HepG2 (cell line): ENCODE results near the gene PKD2L1. TPM values are rescaled to one million over a fixed set of nuclear protein-coding genes. Genes with fewer than 3 reads are reported as not detected.
A peak's percentile ranks its signal among the peaks of the same experiment; 100 is the strongest.

Experiments used
- ADNP ChIP-seq: sonication (generic); formaldehyde crosslinking; IDR thresholded peaks from 2 replicates; pipeline ENCODE4 v1.4.0; 2020; ENCODE audit warnings: missing genetic modification reagents
- ATAD3A ChIP-seq: sonication (generic); formaldehyde crosslinking; IDR thresholded peaks from 2 replicates; pipeline ENCODE4 v1.4.0; 2020; ENCODE audit warnings: missing genetic modification reagents
- BHLHE40 ChIP-seq: IDR thresholded peaks from 2 replicates; pipeline ENCODE4 v1.6.1; 2011; ENCODE audit warnings: low read length, improper control_type of control experiment
- KLF13 ChIP-seq: sonication (generic); formaldehyde crosslinking; IDR thresholded peaks from 2 replicates; pipeline ENCODE4 v1.4.0; 2020; ENCODE audit warnings: mild to moderate bottlenecking, missing genetic modification reagents
- PAWR ChIP-seq: sonication (generic); formaldehyde crosslinking; IDR thresholded peaks from 2 replicates; pipeline ENCODE4 v1.4.0; 2020; ENCODE audit warnings: missing genetic modification reagents, mild to moderate bottlenecking, borderline replicate concordance
- POLR2G ChIP-seq: fragments of 200-400 bp; formaldehyde crosslinking; IDR thresholded peaks from 2 replicates; pipeline ENCODE4 v1.6.1; 2018; ENCODE audit warnings: mild to moderate bottlenecking, low read depth, low read length, moderate library complexity
- PRMT3 ChIP-seq: sonication (generic); formaldehyde crosslinking; IDR thresholded peaks from 2 replicates; pipeline ENCODE4 v1.8.1; 2022; ENCODE audit warnings: low read depth, mild to moderate bottlenecking, moderate library complexity, missing genetic modification reagents, borderline replicate concordance
- ZFP36L2 ChIP-seq: sonication (generic); formaldehyde crosslinking; IDR thresholded peaks from 2 replicates; pipeline ENCODE4 v1.4.0; 2020; ENCODE audit warnings: missing genetic modification reagents
- ZKSCAN1 ChIP-seq: fragments of 150-350 bp; IDR thresholded peaks from 2 replicates; pipeline ENCODE4 v1.6.1; 2014; ENCODE audit warnings: low read length
- ZNF282 ChIP-seq: fragments of 450-650 bp; IDR thresholded peaks from 2 replicates; pipeline ENCODE4 v1.6.1; 2018; ENCODE audit not compliant: partially characterized antibody
- ZNF292 ChIP-seq: sonication (generic); formaldehyde crosslinking; IDR thresholded peaks from 2 replicates; pipeline ENCODE4 v1.8.1; 2022; ENCODE audit warnings: mild to moderate bottlenecking, low read depth, missing genetic modification reagents, borderline replicate concordance
- ZNF501 ChIP-seq: sonication (generic); formaldehyde crosslinking; IDR thresholded peaks from 2 replicates; pipeline ENCODE4 v1.5.1; 2020; ENCODE audit warnings: mild to moderate bottlenecking, moderate library complexity, missing genetic modification reagents
- ZNF558 ChIP-seq: sonication (generic); formaldehyde crosslinking; IDR thresholded peaks from 2 replicates; pipeline ENCODE4 v1.9.0; 2022; ENCODE audit warnings: mild to moderate bottlenecking, missing genetic modification reagents, borderline replicate concordance
- polyA plus RNA-seq, 8 experiments: library from polyadenylated mRNA; depleted of rRNA in 3 of 8; stranded (reverse) in 7 of 8; unstranded in 1 of 8; fragments of >200 nt; fragmentation: Illumina TruSeq in 4 of 8; extraction: Trizol in 4 of 8; gene quantifications; 2 replicates each; pipeline versions ENCODE4 v1.2.1 to v1.2.3, GENCODE V29; 2011 to 2016; ENCODE audit warnings: low read depth in 4 of 8, missing spikeins in 1 of 8, mixed read lengths in 1 of 8; ENCODE audit not compliant: insufficient read depth in 1 of 8
- total RNA-seq, 5 experiments: library from RNA; depleted of rRNA; stranded (reverse); fragments of >200 nt; fragmentation: Illumina TruSeq; extraction: Trizol; gene quantifications; 2 replicates each; pipeline ENCODE4 v1.2.3, GENCODE V29; 2016; ENCODE audit warnings: low read depth in 1 of 5
- TF ChIP-seq, protein P1 (sequence below): sonication (generic); formaldehyde crosslinking; IDR thresholded peaks from 2 replicates; pipeline ENCODE4 v1.4.0; 2020; ENCODE audit warnings: missing genetic modification reagents
- TF ChIP-seq, protein P2 (sequence below): sonication (generic); formaldehyde crosslinking; IDR thresholded peaks from 2 replicates; pipeline ENCODE4 v1.4.0; 2020; ENCODE audit warnings: missing genetic modification reagents
- TF ChIP-seq, protein P3 (sequence below): sonication (generic); formaldehyde crosslinking; conservative IDR thresholded peaks from 2 replicates; pipeline ENCODE4 v1.4.0; 2020; ENCODE audit warnings: missing genetic modification reagents
- TF ChIP-seq, protein P4 (sequence below): sonication (generic); formaldehyde crosslinking; IDR thresholded peaks from 2 replicates; pipeline ENCODE4 v1.4.0; 2020; ENCODE audit warnings: missing genetic modification reagents, borderline replicate concordance
- TF ChIP-seq, protein P5 (sequence below): sonication (generic); formaldehyde crosslinking; IDR thresholded peaks from 2 replicates; pipeline ENCODE4 v1.5.0; 2020; ENCODE audit warnings: mild to moderate bottlenecking, missing genetic modification reagents, borderline replicate concordance

Gene PKD2L1
- total and polyA plus RNA-seq, 2 of the 13 experiments (the other 11 are each of a cell fraction or from before 2014, with no cell fraction given) = 0.07 to 0.15 TPM

DNA sequence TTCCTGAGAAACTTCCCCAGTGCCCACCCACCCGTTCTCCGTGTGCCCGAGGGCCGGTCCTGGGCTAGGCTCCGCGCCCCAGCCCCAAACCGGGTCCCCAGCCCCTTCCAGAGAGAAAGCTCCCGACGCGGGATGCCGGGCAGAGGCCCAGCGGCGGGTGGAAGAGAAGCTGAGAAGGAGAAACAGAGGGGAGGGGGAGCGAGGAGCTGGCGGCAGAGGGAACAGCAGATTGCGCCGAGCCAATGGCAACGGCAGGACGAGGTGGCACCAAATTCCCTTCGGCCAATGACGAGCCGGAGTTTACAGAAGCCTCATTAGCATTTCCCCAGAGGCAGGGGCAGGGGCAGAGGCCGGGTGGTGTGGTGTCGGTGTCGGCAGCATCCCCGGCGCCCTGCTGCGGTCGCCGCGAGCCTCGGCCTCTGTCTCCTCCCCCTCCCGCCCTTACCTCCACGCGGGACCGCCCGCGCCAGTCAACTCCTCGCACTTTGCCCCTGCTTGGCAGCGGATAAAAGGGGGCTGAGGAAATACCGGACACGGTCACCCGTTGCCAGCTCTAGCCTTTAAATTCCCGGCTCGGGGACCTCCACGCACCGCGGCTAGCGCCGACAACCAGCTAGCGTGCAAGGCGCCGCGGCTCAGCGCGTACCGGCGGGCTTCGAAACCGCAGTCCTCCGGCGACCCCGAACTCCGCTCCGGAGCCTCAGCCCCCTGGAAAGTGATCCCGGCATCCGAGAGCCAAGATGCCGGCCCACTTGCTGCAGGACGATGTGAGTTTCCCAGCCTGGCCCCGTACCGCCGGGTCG, 16.9 kb upstream of the PKD2L1 start, which contains the start of gene SCD (continued):
- TF ChIP-seq, protein P1, sequence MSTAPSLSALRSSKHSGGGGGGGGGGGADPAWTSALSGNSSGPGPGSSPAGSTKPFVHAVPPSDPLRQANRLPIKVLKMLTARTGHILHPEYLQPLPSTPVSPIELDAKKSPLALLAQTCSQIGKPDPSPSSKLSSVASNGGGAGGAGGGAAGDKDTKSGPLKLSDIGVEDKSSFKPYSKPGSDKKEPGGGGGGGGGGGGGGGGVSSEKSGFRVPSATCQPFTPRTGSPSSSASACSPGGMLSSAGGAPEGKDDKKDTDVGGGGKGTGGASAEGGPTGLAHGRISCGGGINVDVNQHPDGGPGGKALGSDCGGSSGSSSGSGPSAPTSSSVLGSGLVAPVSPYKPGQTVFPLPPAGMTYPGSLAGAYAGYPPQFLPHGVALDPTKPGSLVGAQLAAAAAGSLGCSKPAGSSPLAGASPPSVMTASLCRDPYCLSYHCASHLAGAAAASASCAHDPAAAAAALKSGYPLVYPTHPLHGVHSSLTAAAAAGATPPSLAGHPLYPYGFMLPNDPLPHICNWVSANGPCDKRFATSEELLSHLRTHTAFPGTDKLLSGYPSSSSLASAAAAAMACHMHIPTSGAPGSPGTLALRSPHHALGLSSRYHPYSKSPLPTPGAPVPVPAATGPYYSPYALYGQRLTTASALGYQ (CRISPR knock-in tag) = peak; percentile 37; the same call in 1 of the 2 replicates
- TF ChIP-seq, protein P2, sequence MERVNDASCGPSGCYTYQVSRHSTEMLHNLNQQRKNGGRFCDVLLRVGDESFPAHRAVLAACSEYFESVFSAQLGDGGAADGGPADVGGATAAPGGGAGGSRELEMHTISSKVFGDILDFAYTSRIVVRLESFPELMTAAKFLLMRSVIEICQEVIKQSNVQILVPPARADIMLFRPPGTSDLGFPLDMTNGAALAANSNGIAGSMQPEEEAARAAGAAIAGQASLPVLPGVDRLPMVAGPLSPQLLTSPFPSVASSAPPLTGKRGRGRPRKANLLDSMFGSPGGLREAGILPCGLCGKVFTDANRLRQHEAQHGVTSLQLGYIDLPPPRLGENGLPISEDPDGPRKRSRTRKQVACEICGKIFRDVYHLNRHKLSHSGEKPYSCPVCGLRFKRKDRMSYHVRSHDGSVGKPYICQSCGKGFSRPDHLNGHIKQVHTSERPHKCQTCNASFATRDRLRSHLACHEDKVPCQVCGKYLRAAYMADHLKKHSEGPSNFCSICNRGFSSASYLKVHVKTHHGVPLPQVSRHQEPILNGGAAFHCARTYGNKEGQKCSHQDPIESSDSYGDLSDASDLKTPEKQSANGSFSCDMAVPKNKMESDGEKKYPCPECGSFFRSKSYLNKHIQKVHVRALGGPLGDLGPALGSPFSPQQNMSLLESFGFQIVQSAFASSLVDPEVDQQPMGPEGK (CRISPR knock-in tag) = peak; percentile 46; the same call in 1 of the 2 replicates
- TF ChIP-seq ZNF558 (peak; percentile 77), POLR2G (peak; percentile 80), KLF13 (CRISPR knock-in tag) (no peak), ADNP (CRISPR knock-in tag) (no peak), ZNF501 (CRISPR knock-in tag) (peak; percentile 34), ZFP36L2 (CRISPR knock-in tag) (0 out of 2 replicates have a peak, but pooled peaks have one; percentile 19), PRMT3 (CRISPR knock-in tag) (no peak), ZNF292 (CRISPR knock-in tag) (peak; percentile 74), ZKSCAN1 (no peak), PAWR (CRISPR knock-in tag) (no peak), ZNF282 (no peak), BHLHE40 (no peak), ATAD3A (CRISPR knock-in tag) (no peak)
- TF ChIP-seq, protein P3, sequence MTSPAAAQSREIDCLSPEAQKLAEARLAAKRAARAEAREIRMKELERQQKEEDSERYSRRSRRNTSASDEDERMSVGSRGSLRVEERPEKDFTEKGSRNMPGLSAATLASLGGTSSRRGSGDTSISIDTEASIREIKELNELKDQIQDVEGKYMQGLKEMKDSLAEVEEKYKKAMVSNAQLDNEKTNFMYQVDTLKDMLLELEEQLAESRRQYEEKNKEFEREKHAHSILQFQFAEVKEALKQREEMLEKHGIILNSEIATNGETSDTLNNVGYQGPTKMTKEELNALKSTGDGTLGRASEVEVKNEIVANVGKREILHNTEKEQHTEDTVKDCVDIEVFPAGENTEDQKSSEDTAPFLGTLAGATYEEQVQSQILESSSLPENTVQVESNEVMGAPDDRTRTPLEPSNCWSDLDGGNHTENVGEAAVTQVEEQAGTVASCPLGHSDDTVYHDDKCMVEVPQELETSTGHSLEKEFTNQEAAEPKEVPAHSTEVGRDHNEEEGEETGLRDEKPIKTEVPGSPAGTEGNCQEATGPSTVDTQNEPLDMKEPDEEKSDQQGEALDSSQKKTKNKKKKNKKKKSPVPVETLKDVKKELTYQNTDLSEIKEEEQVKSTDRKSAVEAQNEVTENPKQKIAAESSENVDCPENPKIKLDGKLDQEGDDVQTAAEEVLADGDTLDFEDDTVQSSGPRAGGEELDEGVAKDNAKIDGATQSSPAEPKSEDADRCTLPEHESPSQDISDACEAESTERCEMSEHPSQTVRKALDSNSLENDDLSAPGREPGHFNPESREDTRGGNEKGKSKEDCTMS (CRISPR knock-in tag) = no peak
- TF ChIP-seq, protein P4, sequence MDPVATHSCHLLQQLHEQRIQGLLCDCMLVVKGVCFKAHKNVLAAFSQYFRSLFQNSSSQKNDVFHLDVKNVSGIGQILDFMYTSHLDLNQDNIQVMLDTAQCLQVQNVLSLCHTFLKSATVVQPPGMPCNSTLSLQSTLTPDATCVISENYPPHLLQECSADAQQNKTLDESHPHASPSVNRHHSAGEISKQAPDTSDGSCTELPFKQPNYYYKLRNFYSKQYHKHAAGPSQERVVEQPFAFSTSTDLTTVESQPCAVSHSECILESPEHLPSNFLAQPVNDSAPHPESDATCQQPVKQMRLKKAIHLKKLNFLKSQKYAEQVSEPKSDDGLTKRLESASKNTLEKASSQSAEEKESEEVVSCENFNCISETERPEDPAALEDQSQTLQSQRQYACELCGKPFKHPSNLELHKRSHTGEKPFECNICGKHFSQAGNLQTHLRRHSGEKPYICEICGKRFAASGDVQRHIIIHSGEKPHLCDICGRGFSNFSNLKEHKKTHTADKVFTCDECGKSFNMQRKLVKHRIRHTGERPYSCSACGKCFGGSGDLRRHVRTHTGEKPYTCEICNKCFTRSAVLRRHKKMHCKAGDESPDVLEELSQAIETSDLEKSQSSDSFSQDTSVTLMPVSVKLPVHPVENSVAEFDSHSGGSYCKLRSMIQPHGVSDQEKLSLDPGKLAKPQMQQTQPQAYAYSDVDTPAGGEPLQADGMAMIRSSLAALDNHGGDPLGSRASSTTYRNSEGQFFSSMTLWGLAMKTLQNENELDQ (CRISPR knock-in tag) = no peak
- TF ChIP-seq, protein P5, sequence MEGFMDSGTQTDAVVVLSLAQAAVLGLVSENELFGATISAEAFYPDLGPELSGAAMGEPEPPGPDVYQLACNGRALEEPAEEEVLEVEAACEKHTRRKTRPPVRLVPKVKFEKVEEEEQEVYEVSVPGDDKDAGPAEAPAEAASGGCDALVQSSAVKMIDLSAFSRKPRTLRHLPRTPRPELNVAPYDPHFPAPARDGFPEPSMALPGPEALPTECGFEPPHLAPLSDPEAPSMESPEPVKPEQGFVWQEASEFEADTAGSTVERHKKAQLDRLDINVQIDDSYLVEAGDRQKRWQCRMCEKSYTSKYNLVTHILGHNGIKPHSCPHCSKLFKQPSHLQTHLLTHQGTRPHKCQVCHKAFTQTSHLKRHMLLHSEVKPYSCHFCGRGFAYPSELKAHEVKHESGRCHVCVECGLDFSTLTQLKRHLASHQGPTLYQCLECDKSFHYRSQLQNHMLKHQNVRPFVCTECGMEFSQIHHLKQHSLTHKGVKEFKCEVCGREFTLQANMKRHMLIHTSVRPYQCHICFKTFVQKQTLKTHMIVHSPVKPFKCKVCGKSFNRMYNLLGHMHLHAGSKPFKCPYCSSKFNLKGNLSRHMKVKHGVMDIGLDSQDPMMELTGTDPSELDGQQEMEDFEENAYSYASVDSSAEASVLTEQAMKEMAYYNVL = peak; percentile 68; the same call in 1 of the 2 replicates
